ENCODE measurements around the gene RNF13. TPM values are rescaled to one million over a fixed set of nuclear protein-coding genes. Genes with fewer than 3 reads are reported as not detected.
"Not testable (repeated sequence)": the region's sequence is repeated elsewhere in the genome, so short reads cannot be mapped to it uniquely, and the experiment has no call there.

RNF13 gene
- total RNA-seq, 1 experiment from 2014 or later, result 28.9 TPM

- Mint-ChIP-seq H3K27me3 (ENCODE audit: low read depth) (no peaks in the 10 kb centered on the region), H3K27ac (no peak overlapping the region), H3K4me1 (no peaks in the 10 kb centered on the region), H3K9me3 (peaks cover 31% of the 10 kb centered on the region), H3K36me3 (peaks cover 38% of the 10 kb centered on the region), H3K4me3 (no peak overlapping the region)
- ChIA-PET CTCF (no interaction called here), POLR2A (interaction anchor here (0.6 kb wide), 1 partner anchor 932 kb away, joined by 5 read pairs; no protein-coding TSS in a partner anchor)
- ATAC-seq (no peak), DNase-seq (ENCODE audit: low spot score) (no peak)
- TF ChIP-seq FOXJ3 (CRISPR knock-in tag; IDR thresholded peaks at IDR 0.05; ENCODE audit: borderline replicate concordance) (no peak), PRRX2 (CRISPR knock-in tag; IDR thresholded peaks at IDR 0.05) (no peak), GABPB1 (CRISPR knock-in tag; IDR thresholded peaks at IDR 0.05) (no peak), JUN (CRISPR knock-in tag; IDR thresholded peaks at IDR 0.05) (no peak), PREB (CRISPR knock-in tag; IDR thresholded peaks at IDR 0.05; ENCODE audit: borderline replicate concordance) (no peak), GRHL2 (CRISPR knock-in tag; IDR thresholded peaks at IDR 0.05; ENCODE audit: insufficient replicate concordance, severe bottlenecking) (no peak)
These were observed 121.5 kb downstream of the RNF13 start for GRCh38 chr3:149934524-149934923.

- H3K27me3 Mint-ChIP-seq (ENCODE audit: low read depth), result no peaks in the 10 kb centered on the region
- H3K4me1 Mint-ChIP-seq, result no peaks in the 10 kb centered on the region
- peaks cover 16% of the 10 kb centered on the region for H3K9me3 Mint-ChIP-seq
- ATAC-seq (peak; percentile 98), DNase-seq (ENCODE audit: low spot score) (peak; percentile 69)
- peaks cover 22% of the 10 kb centered on the region for H3K36me3 Mint-ChIP-seq
- no peak overlapping the region for H3K4me3 Mint-ChIP-seq
- TF ChIP-seq ZBTB21 (CRISPR knock-in tag; IDR thresholded peaks at IDR 0.05; ENCODE audit: borderline replicate concordance) (0 out of 2 replicates have a peak, but pooled peaks have one; percentile 51), CREM (CRISPR knock-in tag; IDR thresholded peaks at IDR 0.05) (no peak), TEAD1 (CRISPR knock-in tag; IDR thresholded peaks at IDR 0.05) (peak; percentile 38; the same call in 1 of the 2 replicates), CTCF (IDR thresholded peaks at IDR 0.05) (0 out of 2 replicates have a peak, but pooled peaks have one; percentile 33), PRRX2 (CRISPR knock-in tag; IDR thresholded peaks at IDR 0.05) (0 out of 2 replicates have a peak, but pooled peaks have one; percentile 58), EMX1 (CRISPR knock-in tag; IDR thresholded peaks at IDR 0.05) (0 out of 2 replicates have a peak, but pooled peaks have one; percentile 38), ATF1 (CRISPR knock-in tag; IDR thresholded peaks at IDR 0.05) (no peak)
- H3K27ac Mint-ChIP-seq, result peak overlapping the region; percentile 45; the same call in 1 of the 2 replicates
- ChIA-PET CTCF (interaction anchor here (0.5 to 3.2 kb wide), 25 partner anchors 13 to 557 kb away, joined by 3 to 22 read pairs (median 3); no protein-coding TSS in a partner anchor), POLR2A (no interaction called here)
These were observed 123.8 kb downstream of the RNF13 start for GRCh38 chr3:149936812-149937230.

GRCh38 chr3:149938392-149939055 lies 125.5 kb downstream of the RNF13 start:
- H3K9me3 Mint-ChIP-seq, result peaks cover 21% of the 10 kb centered on the region
- H3K27ac Mint-ChIP-seq; H3K4me1 Mint-ChIP-seq; H3K4me3 Mint-ChIP-seq; H3K27me3 Mint-ChIP-seq (ENCODE audit: low read depth); POLR2A ChIA-PET; ATAC-seq; DNase-seq (ENCODE audit: low spot score): not testable (repeated sequence)
- peaks cover 22% of the 10 kb centered on the region for H3K36me3 Mint-ChIP-seq
- CTCF ChIA-PET, result interaction anchor here (1.5 to 3.2 kb wide), 2 partner anchors 33 to 245 kb away, joined by 3 to 22 read pairs; no protein-coding TSS in a partner anchor

GRCh38 chr3:149941186-149941585 lies 128.2 kb downstream of the RNF13 start:
- no peak for DNase-seq (ENCODE audit: low spot score)
- H3K27me3 Mint-ChIP-seq (ENCODE audit: low read depth), result no peaks in the 10 kb centered on the region; the same call in 1 of the 2 replicates
- no peak overlapping the region for H3K27ac Mint-ChIP-seq
- ChIA-PET CTCF (no interaction called here), POLR2A (no interaction called here)
- H3K36me3 Mint-ChIP-seq, result peaks cover 43% of the 10 kb centered on the region
- peaks cover 33% of the 10 kb centered on the region for H3K9me3 Mint-ChIP-seq
- H3K4me1 Mint-ChIP-seq, result no peaks in the 10 kb centered on the region
- no peak overlapping the region for H3K4me3 Mint-ChIP-seq
- TF ChIP-seq PREB (CRISPR knock-in tag; IDR thresholded peaks at IDR 0.05; ENCODE audit: borderline replicate concordance) (no peak), ZNF219 (CRISPR knock-in tag; IDR thresholded peaks at IDR 0.05; ENCODE audit: borderline replicate concordance) (no peak), MXD4 (CRISPR knock-in tag; IDR thresholded peaks at IDR 0.05; ENCODE audit: borderline replicate concordance) (no peak), TP53 (CRISPR knock-in tag; IDR thresholded peaks at IDR 0.05) (no peak), ZNF532 (CRISPR knock-in tag; IDR thresholded peaks at IDR 0.05; ENCODE audit: borderline replicate concordance) (no peak)
- no peak for ATAC-seq

Measured in WTC11 (cell line).